ENCODE results near the gene FGF23.

Gene FGF23

GRCh38 chr12:4375449-4375848, 4.1 kb downstream of the FGF23 start:
- TF ChIP-seq, protein P1, sequence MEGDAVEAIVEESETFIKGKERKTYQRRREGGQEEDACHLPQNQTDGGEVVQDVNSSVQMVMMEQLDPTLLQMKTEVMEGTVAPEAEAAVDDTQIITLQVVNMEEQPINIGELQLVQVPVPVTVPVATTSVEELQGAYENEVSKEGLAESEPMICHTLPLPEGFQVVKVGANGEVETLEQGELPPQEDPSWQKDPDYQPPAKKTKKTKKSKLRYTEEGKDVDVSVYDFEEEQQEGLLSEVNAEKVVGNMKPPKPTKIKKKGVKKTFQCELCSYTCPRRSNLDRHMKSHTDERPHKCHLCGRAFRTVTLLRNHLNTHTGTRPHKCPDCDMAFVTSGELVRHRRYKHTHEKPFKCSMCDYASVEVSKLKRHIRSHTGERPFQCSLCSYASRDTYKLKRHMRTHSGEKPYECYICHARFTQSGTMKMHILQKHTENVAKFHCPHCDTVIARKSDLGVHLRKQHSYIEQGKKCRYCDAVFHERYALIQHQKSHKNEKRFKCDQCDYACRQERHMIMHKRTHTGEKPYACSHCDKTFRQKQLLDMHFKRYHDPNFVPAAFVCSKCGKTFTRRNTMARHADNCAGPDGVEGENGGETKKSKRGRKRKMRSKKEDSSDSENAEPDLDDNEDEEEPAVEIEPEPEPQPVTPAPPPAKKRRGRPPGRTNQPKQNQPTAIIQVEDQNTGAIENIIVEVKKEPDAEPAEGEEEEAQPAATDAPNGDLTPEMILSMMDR (conservative IDR thresholded peaks at IDR 0.05; ENCODE audit: low read depth, low read length), result no peak
- Histone ChIP-seq H2AFZ (ENCODE audit: low read depth) (no peak overlapping the region), H3K27ac (no peak overlapping the region), H3K79me2 (ENCODE audit: insufficient read depth, low read depth) (no peaks in the 10 kb centered on the region), H3K9ac (no peak overlapping the region), H3K4me3 (IDR thresholded peaks at IDR 0.05; ENCODE audit: insufficient read depth, low read depth, low read length) (no peak overlapping the region), H3K4me1 (ENCODE audit: low read depth, poor library complexity, severe bottlenecking) (no peaks in the 10 kb centered on the region), H3K27me3 (ENCODE audit: insufficient read depth, low read depth) (no peaks in the 10 kb centered on the region), H3K36me3 (ENCODE audit: insufficient read depth) (no peaks in the 10 kb centered on the region), H3K4me2 (no peak overlapping the region), H4K20me1 (ENCODE audit: insufficient read depth) (no peaks in the 10 kb centered on the region)

GRCh38 chr12:4372653-4373052, 6.9 kb downstream of the FGF23 start:
- no peak overlapping the region for H3K4me3 ChIP-seq (IDR thresholded peaks at IDR 0.05; ENCODE audit: insufficient read depth, low read depth, low read length)
- no peak overlapping the region for H2AFZ ChIP-seq (ENCODE audit: low read depth)
- no peak overlapping the region for H3K9ac ChIP-seq
- H3K27me3 ChIP-seq (ENCODE audit: insufficient read depth, low read depth), result no peaks in the 10 kb centered on the region
- TF ChIP-seq, protein P1 (conservative IDR thresholded peaks at IDR 0.05; ENCODE audit: low read depth, low read length), result no peak
- no peaks in the 10 kb centered on the region for H3K4me1 ChIP-seq (ENCODE audit: low read depth, poor library complexity, severe bottlenecking)
- H4K20me1 ChIP-seq (ENCODE audit: insufficient read depth), result no peaks in the 10 kb centered on the region
- H3K79me2 ChIP-seq (ENCODE audit: insufficient read depth, low read depth), result no peaks in the 10 kb centered on the region
- no peaks in the 10 kb centered on the region for H3K36me3 ChIP-seq (ENCODE audit: insufficient read depth)
- no peak overlapping the region for H3K4me2 ChIP-seq
- no peak overlapping the region for H3K27ac ChIP-seq

DNA sequence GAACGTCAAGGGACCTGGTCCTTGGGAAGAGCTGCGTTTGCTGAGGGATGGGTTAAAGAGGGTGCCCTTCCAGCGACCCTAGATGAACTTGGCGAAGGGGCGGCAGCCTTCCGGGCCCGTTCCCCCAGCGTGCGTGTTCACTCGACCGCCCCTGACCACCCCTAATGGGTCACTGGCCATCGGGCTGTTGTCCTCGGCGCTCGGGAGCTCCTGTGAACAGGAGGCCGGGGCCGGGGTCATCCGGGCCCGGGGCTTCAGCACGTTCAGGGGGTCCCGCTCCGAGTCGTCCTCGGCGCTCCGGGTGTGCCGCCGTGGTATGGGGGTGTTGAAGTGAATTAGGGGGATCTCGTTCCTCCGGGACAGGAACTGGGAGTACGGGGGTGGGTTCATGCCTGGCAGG, 9.2 kb downstream of the FGF23 start:
- no peak overlapping the region for H3K9ac ChIP-seq
- H3K4me1 ChIP-seq (ENCODE audit: low read depth, poor library complexity, severe bottlenecking), result no peaks in the 10 kb centered on the region
- H3K79me2 ChIP-seq (ENCODE audit: insufficient read depth, low read depth), result no peaks in the 10 kb centered on the region
- H3K27ac ChIP-seq, result no peak overlapping the region
- no peaks in the 10 kb centered on the region for H3K27me3 ChIP-seq (ENCODE audit: insufficient read depth, low read depth)
- no peaks in the 10 kb centered on the region for H3K36me3 ChIP-seq (ENCODE audit: insufficient read depth)
- no peaks in the 10 kb centered on the region for H4K20me1 ChIP-seq (ENCODE audit: insufficient read depth)
- no peak overlapping the region for H2AFZ ChIP-seq (ENCODE audit: low read depth)
- H3K4me2 ChIP-seq, result no peak overlapping the region
- H3K4me3 ChIP-seq (IDR thresholded peaks at IDR 0.05; ENCODE audit: insufficient read depth, low read depth, low read length), result no peak overlapping the region
- TF ChIP-seq, protein P1 (conservative IDR thresholded peaks at IDR 0.05; ENCODE audit: low read depth, low read length), result no peak

DNA sequence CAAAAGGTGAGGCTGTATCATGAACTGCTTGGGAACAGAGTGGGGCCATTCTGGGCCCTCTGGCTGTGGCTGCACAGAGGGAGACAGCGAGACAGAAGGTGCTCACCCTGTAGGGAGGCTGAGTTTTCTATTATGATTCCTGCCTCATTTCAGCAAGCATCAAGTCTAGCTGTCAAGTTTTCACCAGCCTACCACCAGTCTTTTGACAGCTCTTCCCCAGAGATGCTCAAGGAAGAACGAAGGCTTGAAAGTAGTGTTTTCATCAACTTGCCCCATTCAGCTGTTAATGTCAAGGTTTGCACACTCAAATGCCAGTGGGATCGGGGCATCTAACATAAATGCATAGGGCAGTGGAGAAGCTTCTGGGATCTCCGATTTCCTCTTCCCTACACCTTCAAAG, 10.0 kb downstream of the FGF23 start:
- Histone ChIP-seq H4K20me1 (ENCODE audit: insufficient read depth) (no peaks in the 10 kb centered on the region), H3K4me2 (no peak overlapping the region), H3K79me2 (ENCODE audit: insufficient read depth, low read depth) (no peaks in the 10 kb centered on the region), H3K27me3 (ENCODE audit: insufficient read depth, low read depth) (no peaks in the 10 kb centered on the region), H3K9ac (no peak overlapping the region), H2AFZ (ENCODE audit: low read depth) (no peak overlapping the region), H3K4me1 (ENCODE audit: low read depth, poor library complexity, severe bottlenecking) (no peaks in the 10 kb centered on the region), H3K36me3 (ENCODE audit: insufficient read depth) (no peaks in the 10 kb centered on the region), H3K4me3 (IDR thresholded peaks at IDR 0.05; ENCODE audit: insufficient read depth, low read depth, low read length) (no peak overlapping the region), H3K27ac (no peak overlapping the region)
- TF ChIP-seq, protein P1 (conservative IDR thresholded peaks at IDR 0.05; ENCODE audit: low read depth, low read length), result no peak

All from KMS-11 (cell line).